Nephron (organoid): ENCODE results near the gene PELO.

ENCODE experiments used
- H3K27ac Mint-ChIP-seq, 3 experiments: 2 replicates each; pipeline ENCODE4 v1.8.0; 2020; ENCODE audit warnings: mixed read lengths in 3 of 3, mild to moderate bottlenecking in 2 of 3, moderate library complexity in 1 of 3
- H3K27me3 Mint-ChIP-seq: 2 replicates; pipeline ENCODE4 v1.8.0; 2021; ENCODE audit warnings: low read depth, mild to moderate bottlenecking, moderate library complexity, mixed read lengths
- H3K36me3 Mint-ChIP-seq: 2 replicates; pipeline ENCODE4 v1.8.0; 2020; ENCODE audit warnings: low read depth, mixed read lengths
- H3K4me1 Mint-ChIP-seq: 2 replicates; pipeline ENCODE4 v1.8.0; 2020; ENCODE audit warnings: mixed read lengths
- H3K4me3 Mint-ChIP-seq, 3 experiments: 2 replicates each; pipeline ENCODE4 v1.8.0; 2020; ENCODE audit warnings: mild to moderate bottlenecking in 3 of 3, mixed read lengths in 3 of 3, moderate library complexity in 2 of 3
- H3K9me3 Mint-ChIP-seq: 2 replicates; pipeline ENCODE4 v1.8.0; 2020; ENCODE audit warnings: mixed read lengths
- CTCF ChIP-seq, 3 experiments: fragments of 200-600 bp; sonication (generic); IDR thresholded peaks; one replicate each; pipeline ENCODE4 v1.5.0; 2021; ENCODE audit warnings: antibody characterized with exemption in 3 of 3; ENCODE audit not compliant: unreplicated experiment in 3 of 3

PELO gene

DNA sequence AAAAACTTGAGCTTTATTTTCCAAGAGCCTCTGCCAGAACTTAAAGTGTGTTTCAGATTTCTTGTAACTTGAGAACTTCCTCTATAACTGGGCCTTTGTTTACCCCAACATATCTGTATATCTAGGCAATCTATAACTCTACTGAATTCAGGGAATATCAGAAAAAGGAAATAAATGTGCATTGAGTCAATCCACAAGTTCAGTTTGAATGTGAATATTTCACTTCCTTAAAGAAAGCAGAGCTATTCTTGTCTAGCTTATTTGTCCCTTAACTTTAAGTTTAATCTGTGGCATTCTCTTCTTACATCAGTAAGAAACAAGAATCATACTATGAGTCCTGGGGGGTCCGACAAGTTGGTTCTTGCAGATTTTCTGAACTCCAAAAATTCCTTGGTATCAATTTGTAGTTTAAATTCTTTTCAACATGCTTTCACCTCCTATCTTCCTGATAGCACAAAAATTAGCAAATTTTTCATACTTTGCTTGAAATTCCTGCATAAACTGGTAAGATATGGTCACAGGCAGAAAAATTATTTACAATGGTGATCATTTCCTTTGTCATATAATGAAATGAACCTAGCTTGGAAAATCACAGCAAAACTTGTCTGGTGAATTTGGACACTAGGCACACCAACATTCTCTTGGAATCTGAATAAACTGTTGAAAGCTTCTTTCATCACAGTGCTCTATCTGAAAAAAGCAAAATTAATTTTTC is 19.8 kb upstream of the PELO start:
- no peak for TF ChIP-seq CTCF (IDR thresholded peaks at IDR 0.05; ENCODE audit: unreplicated experiment in 3 of 3)
- Mint-ChIP-seq H3K27me3 (no peaks in the 10 kb centered on the region), H3K9me3 (no peaks in the 10 kb centered on the region), H3K4me1 (peaks cover 6% of the 10 kb centered on the region), H3K36me3 (no peaks in the 10 kb centered on the region), H3K4me3 (no peak overlapping the region), H3K27ac (no peak overlapping the region)

- Mint-ChIP-seq H3K9me3 (no peaks in the 10 kb centered on the region), H3K4me1 (peaks cover 8% of the 10 kb centered on the region), H3K36me3 (no peaks in the 10 kb centered on the region), H3K27ac (no peak overlapping the region), H3K27me3 (peaks cover under 1% of the 10 kb centered on the region), H3K4me3 (no peak overlapping the region)
- no peak for TF ChIP-seq CTCF (IDR thresholded peaks at IDR 0.05; ENCODE audit: unreplicated experiment in 3 of 3)
These were observed 18.7 kb upstream of the PELO start for GRCh38 chr5:52769061-52769460.

DNA sequence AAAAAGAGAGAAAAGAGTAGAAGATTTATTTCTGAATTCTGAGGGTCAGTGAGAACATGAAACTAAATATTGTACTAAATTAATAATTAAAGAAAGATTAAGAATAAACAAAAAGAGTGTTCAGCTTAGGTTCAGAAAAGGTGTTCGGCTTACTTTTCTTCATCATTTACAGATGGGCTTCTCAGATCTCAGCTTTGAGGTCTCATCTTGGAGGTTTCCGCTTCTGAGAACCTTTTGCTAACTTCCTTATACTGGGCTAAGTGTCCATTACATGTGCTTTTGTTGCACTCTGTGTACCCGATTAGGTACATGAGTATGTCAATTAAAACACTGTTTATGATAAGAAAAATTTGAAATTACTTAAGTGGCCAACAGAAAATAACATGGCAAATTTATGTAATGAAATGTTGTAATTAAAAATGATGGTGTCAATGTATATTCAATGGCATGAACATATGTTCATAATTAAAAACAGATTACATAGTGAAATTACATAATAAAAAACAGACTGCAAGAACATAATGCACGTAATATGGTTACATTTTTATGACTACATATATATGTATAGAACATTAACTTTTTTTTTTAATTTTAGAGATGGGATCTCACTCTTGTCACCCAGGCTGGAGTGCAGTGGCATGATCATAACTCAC is 17.3 kb upstream of the PELO start:
- Mint-ChIP-seq H3K27me3 (peaks cover 4% of the 10 kb centered on the region), H3K4me3 (no peak overlapping the region), H3K4me1 (peaks cover 12% of the 10 kb centered on the region), H3K27ac (no peak overlapping the region), H3K9me3 (no peaks in the 10 kb centered on the region), H3K36me3 (no peaks in the 10 kb centered on the region)
- TF ChIP-seq CTCF (IDR thresholded peaks at IDR 0.05; ENCODE audit: unreplicated experiment in 3 of 3), result no peak

GRCh38 chr5:52771343-52772039 is 16.2 kb upstream of the PELO start:
- peaks cover 4% of the 10 kb centered on the region for H3K27me3 Mint-ChIP-seq
- TF ChIP-seq CTCF (IDR thresholded peaks at IDR 0.05; ENCODE audit: unreplicated experiment in 3 of 3), result no peak
- H3K4me1 Mint-ChIP-seq, result peaks cover 12% of the 10 kb centered on the region
- no peak overlapping the region for H3K27ac Mint-ChIP-seq
- H3K4me3 Mint-ChIP-seq, result no peak overlapping the region
- H3K9me3 Mint-ChIP-seq, result no peaks in the 10 kb centered on the region
- no peaks in the 10 kb centered on the region for H3K36me3 Mint-ChIP-seq

GRCh38 chr5:52772668-52773067 is 15.0 kb upstream of the PELO start:
- no peak for TF ChIP-seq CTCF (IDR thresholded peaks at IDR 0.05; ENCODE audit: unreplicated experiment in 3 of 3)
- Mint-ChIP-seq H3K27ac (no peak overlapping the region), H3K27me3 (peaks cover 4% of the 10 kb centered on the region), H3K9me3 (no peaks in the 10 kb centered on the region), H3K36me3 (no peaks in the 10 kb centered on the region), H3K4me1 (peaks cover 12% of the 10 kb centered on the region), H3K4me3 (no peak overlapping the region)
